Endothelial cell of umbilical vein (primary cell): ENCODE data around the gene SERPIND1. TPM values are rescaled to one million over a fixed set of nuclear protein-coding genes. Genes with fewer than 3 reads are reported as not detected.

Experiments used
- BruUV-seq: library from RNA; stranded (reverse); fragments of 400-500 nt; replicated peaks from 2 replicates; lab custom pipeline; 2021; lab: Mats Ljungman, UMichigan
- CTCF ChIA-PET: fragments of 300-600, 350-600 bp; sonication (Branson Sonifier 250); formaldehyde crosslinking; loops from one replicate; lab custom pipeline; 2021; ENCODE audit warnings: antibody characterized with exemption, inconsistent platforms; lab: Charles Lee
- POLR2A ChIA-PET: fragments of 300-600, 350-600 bp; sonication (Branson Sonifier 250); formaldehyde crosslinking; loops from one replicate; lab custom pipeline; 2021; ENCODE audit warnings: antibody characterized with exemption, inconsistent platforms; lab: Charles Lee
- DNase-seq: peaks from one replicate; pipeline ENCODE4 v3.0.0-alpha.2; 2011; ENCODE audit warnings: low read depth, low spot score
- FAIRE-seq: peaks from 2 replicates; lab custom pipeline; 2011; peaks lifted over from hg19 to GRCh38; lab: Jason Lieb, UNC
- H2AFZ ChIP-seq: 2 replicates; pipeline ENCODE4 v1.6.0; 2012; ENCODE audit warnings: low read depth, low read length, control low read depth, inconsistent platforms
- H3K27ac ChIP-seq: 2 replicates; pipeline ENCODE4 v1.5.1; 2011; ENCODE audit warnings: low read depth, mild to moderate bottlenecking, control low read depth, low read length, moderate library complexity; ENCODE audit not compliant: insufficient read depth
- H3K27me3 ChIP-seq, 2 experiments: 2 replicates each; pipeline versions ENCODE4 v1.6.0 to v1.6.1; 2011; ENCODE audit warnings: low read length in 2 of 2, mixed read lengths in 1 of 2; ENCODE audit not compliant: control insufficient read depth in 2 of 2, insufficient read depth in 2 of 2
- H3K36me3 ChIP-seq, 2 experiments: 2 replicates in 1 of 2; 3 replicates in 1 of 2; pipeline ENCODE4 v1.5.1; 2011; ENCODE audit warnings: low read length in 2 of 2, mild to moderate bottlenecking in 1 of 2, moderate library complexity in 1 of 2; ENCODE audit not compliant: control insufficient read depth in 2 of 2, insufficient read depth in 2 of 2; ENCODE audit errors: extremely low read depth in 1 of 2
- H3K4me1 ChIP-seq: 3 replicates; pipeline ENCODE4 v1.5.1; 2011; ENCODE audit warnings: mild to moderate bottlenecking, low read length; ENCODE audit not compliant: control insufficient read depth, insufficient read depth; ENCODE audit errors: extremely low read depth
- H3K4me2 ChIP-seq: 2 replicates; pipeline ENCODE4 v1.6.1; 2011; ENCODE audit warnings: low read length, control low read depth, mixed read lengths; ENCODE audit not compliant: insufficient read depth
- H3K4me3 ChIP-seq, 3 experiments: fragments of 200-600 bp in 1 of 3; sonication (generic), shearing (Covaris generic) in 1 of 3; replicated peaks in 1 of 3; 2 replicates each; pipeline ENCODE4 v1.5.1; 2011 to 2016; ENCODE audit warnings: control low read depth in 3 of 3, low read length in 3 of 3, mild to moderate bottlenecking in 2 of 3, inconsistent platforms in 1 of 3, low read depth in 1 of 3, moderate library complexity in 1 of 3; ENCODE audit not compliant: insufficient read depth in 1 of 3
- H3K79me2 ChIP-seq: 2 replicates; pipeline ENCODE4 v1.6.0; 2012; ENCODE audit warnings: low read length, inconsistent platforms; ENCODE audit not compliant: control insufficient read depth, insufficient read depth
- H3K9ac ChIP-seq: replicated peaks from 2 replicates; pipeline ENCODE3; 2011; ENCODE audit warnings: low read length, control low read depth; ENCODE audit not compliant: insufficient read depth; ENCODE audit errors: extremely low read depth
- H3K9me1 ChIP-seq: replicated peaks from 3 replicates; pipeline ENCODE4 v1.6.0; 2011; ENCODE audit warnings: mild to moderate bottlenecking, low read length; ENCODE audit not compliant: control insufficient read depth, insufficient read depth; ENCODE audit errors: extremely low read depth
- H3K9me3 ChIP-seq: replicated peaks from 2 replicates; pipeline ENCODE4 v1.5.1; 2012; ENCODE audit warnings: low read length, inconsistent platforms; ENCODE audit not compliant: control insufficient read depth, insufficient read depth
- H4K20me1 ChIP-seq: replicated peaks from 2 replicates; pipeline ENCODE3; 2011; ENCODE audit warnings: mild to moderate bottlenecking, low read length; ENCODE audit not compliant: control insufficient read depth, insufficient read depth; ENCODE audit errors: extremely low read depth
- EZH2 ChIP-seq: IDR thresholded peaks from 2 replicates; pipeline ENCODE4 v1.6.1; 2012; ENCODE audit warnings: borderline replicate concordance, low read depth, mild to moderate bottlenecking, moderate library complexity, low read length, inconsistent platforms; ENCODE audit not compliant: severe bottlenecking
- FOS ChIP-seq: IDR thresholded peaks from 2 replicates; pipeline ENCODE4 v1.6.1; 2011; ENCODE audit warnings: mild to moderate bottlenecking, low read length, moderate library complexity, borderline replicate concordance; ENCODE audit not compliant: insufficient read depth
- GATA2 ChIP-seq: IDR thresholded peaks from 2 replicates; pipeline ENCODE4 v1.7.0; 2011; ENCODE audit warnings: low read depth, mild to moderate bottlenecking, moderate library complexity, mixed read lengths, low read length; ENCODE audit not compliant: insufficient read length, insufficient read depth
- JUN ChIP-seq: IDR thresholded peaks from 2 replicates; pipeline ENCODE4 v1.6.1; 2011; ENCODE audit warnings: borderline replicate concordance, low read depth; ENCODE audit not compliant: insufficient read length, insufficient read depth
- MYC ChIP-seq: IDR thresholded peaks from one replicate; pipeline ENCODE4 v1.6.1; 2011; ENCODE audit warnings: mild to moderate bottlenecking, low read depth, low read length
- POLR2A ChIP-seq: IDR thresholded peaks from 2 replicates; pipeline ENCODE4 v1.6.1; 2012; ENCODE audit warnings: low read depth, mild to moderate bottlenecking, control low read depth, low read length
- POLR2AphosphoS5 ChIP-seq: IDR thresholded peaks from 2 replicates; pipeline ENCODE4 v1.6.1; 2012; ENCODE audit warnings: low read depth, mild to moderate bottlenecking, control low read depth, low read length, moderate library complexity; ENCODE audit not compliant: insufficient read depth
- dilution Hi-C: fragments of 300-500 bp; cut with MboI; formaldehyde crosslinking; loops from one replicate; pipeline ENCODE4 v1.15.0; 2019; ENCODE audit warnings: low sequenced_read_pairs; ENCODE audit not compliant: extremely low pct_ligation_motif_present
- intact Hi-C: fragments of 100-400 bp; cut with micrococcal nuclease; formaldehyde crosslinking; loops from one replicate; pipeline ENCODE4 v1.10.0; 2022
- polyA plus RNA-seq, 4 experiments: library from polyadenylated mRNA; depleted of rRNA in 3 of 4; stranded (reverse) in 3 of 4; unstranded in 1 of 4; fragments of >200 nt; gene quantifications; 2 replicates each; pipeline versions ENCODE4 v1.2.1 to v1.2.3, GENCODE V29; 2011 to 2012; ENCODE audit warnings: missing spikeins in 1 of 4
- total RNA-seq: library from RNA; stranded (reverse); gene quantifications from 2 replicates; pipeline ENCODE4 v1.2.3, GENCODE V29; 2021
- TF ChIP-seq, protein P1 (sequence below), 2 donors: IDR thresholded peaks; 1 replicate in 1 of 2; 2 replicates in 1 of 2; pipeline ENCODE4 v1.5.1; 2011; ENCODE audit warnings: low read length in 2 of 2, mild to moderate bottlenecking in 2 of 2, moderate library complexity in 2 of 2, control low read depth in 1 of 2, inconsistent platforms in 1 of 2, low read depth in 1 of 2; ENCODE audit not compliant: insufficient read depth in 1 of 2; ENCODE audit errors: extremely low read depth in 1 of 2
- TF ChIP-seq, protein P2 (sequence below): IDR thresholded peaks from 2 replicates; pipeline ENCODE4 v1.6.1; 2011; ENCODE audit not compliant: insufficient read depth, insufficient read length

SERPIND1 gene
- total and polyA plus RNA-seq, 2 donors (not counting 3 experiments of a cell fraction or from before 2014, with no cell fraction given): 0.94 to 1.8 TPM

DNA sequence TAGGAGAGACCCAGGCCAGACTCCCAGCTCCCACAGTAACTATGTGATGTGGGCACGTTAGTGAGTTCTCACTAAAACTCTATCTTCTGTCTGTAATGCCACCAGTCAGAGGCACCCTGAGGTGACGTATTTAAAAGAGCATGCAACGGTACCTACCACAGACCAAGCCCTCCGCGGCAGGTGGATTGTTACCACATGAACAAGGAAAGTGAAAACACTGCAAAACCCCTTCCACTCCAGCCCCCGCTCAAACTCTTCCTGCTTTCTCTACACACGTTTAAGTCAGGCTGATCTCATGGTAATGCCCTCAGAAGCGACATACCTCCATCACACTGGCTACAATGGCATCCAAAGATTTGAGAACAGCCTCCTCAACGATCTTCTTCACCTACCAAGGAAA lies 36.7 kb downstream of the SERPIND1 start:
- no peak overlapping the region for H3K4me2 ChIP-seq
- H3K4me3 ChIP-seq: no peak overlapping the region
- dilution Hi-C loops: no loop called here
- BruUV-seq: no TSS peak
- H3K36me3 ChIP-seq: peaks cover 4 to 13% of the 10 kb centered on the region in 2 experiments
- no peaks in the 10 kb centered on the region for H4K20me1 ChIP-seq
- no peaks in the 10 kb centered on the region for H3K9me1 ChIP-seq
- ChIA-PET POLR2A (no interaction called here), CTCF (no interaction called here)
- DNase-seq (no peak), FAIRE-seq (no peak)
- H3K79me2 ChIP-seq: no peaks in the 10 kb centered on the region
- no peak overlapping the region for H3K27ac ChIP-seq
- intact Hi-C loops: no loop called here
- TF ChIP-seq GATA2: no peak
- TF ChIP-seq EZH2: no peak
- no peak for TF ChIP-seq POLR2A
- TF ChIP-seq JUN: no peak
- TF ChIP-seq, protein P1, sequence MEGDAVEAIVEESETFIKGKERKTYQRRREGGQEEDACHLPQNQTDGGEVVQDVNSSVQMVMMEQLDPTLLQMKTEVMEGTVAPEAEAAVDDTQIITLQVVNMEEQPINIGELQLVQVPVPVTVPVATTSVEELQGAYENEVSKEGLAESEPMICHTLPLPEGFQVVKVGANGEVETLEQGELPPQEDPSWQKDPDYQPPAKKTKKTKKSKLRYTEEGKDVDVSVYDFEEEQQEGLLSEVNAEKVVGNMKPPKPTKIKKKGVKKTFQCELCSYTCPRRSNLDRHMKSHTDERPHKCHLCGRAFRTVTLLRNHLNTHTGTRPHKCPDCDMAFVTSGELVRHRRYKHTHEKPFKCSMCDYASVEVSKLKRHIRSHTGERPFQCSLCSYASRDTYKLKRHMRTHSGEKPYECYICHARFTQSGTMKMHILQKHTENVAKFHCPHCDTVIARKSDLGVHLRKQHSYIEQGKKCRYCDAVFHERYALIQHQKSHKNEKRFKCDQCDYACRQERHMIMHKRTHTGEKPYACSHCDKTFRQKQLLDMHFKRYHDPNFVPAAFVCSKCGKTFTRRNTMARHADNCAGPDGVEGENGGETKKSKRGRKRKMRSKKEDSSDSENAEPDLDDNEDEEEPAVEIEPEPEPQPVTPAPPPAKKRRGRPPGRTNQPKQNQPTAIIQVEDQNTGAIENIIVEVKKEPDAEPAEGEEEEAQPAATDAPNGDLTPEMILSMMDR (IDR thresholded peaks at IDR 0.05; ENCODE audit: extremely low read depth in 1 of 2, insufficient read depth in 1 of 2, low read depth in 1 of 2, low read length in 2 of 2): no peak
- TF ChIP-seq, protein P2, sequence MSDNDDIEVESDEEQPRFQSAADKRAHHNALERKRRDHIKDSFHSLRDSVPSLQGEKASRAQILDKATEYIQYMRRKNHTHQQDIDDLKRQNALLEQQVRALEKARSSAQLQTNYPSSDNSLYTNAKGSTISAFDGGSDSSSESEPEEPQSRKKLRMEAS: no peak
- TF ChIP-seq FOS: no peak
- no peak for TF ChIP-seq POLR2AphosphoS5
- TF ChIP-seq MYC: no peak
- H3K27me3 ChIP-seq: no peaks in the 10 kb centered on the region
- H3K4me1 ChIP-seq: no peaks in the 10 kb centered on the region
- no peak overlapping the region for H3K9ac ChIP-seq
- H3K9me3 ChIP-seq: no peaks in the 10 kb centered on the region
- no peak overlapping the region for H2AFZ ChIP-seq
